Mucosa of rectum (tissue), 2 donors: ENCODE measurements around the gene PLPP6.
"Not testable (repeated sequence)": the region's sequence is repeated elsewhere in the genome, so short reads cannot be mapped to it uniquely, and the experiment has no call there.

Source experiments
- H3K27ac ChIP-seq, 2 donors: one replicate each; pipeline ENCODE4 v1.7.0; 2013; ENCODE audit warnings: inconsistent platforms in 2 of 2, low read depth in 2 of 2, low read length in 2 of 2
- H3K27me3 ChIP-seq, 2 donors: one replicate each; pipeline ENCODE4 v1.7.0; 2013; ENCODE audit warnings: low read length in 2 of 2; ENCODE audit not compliant: control insufficient read depth in 2 of 2, insufficient read depth in 2 of 2
- H3K36me3 ChIP-seq, 2 donors: one replicate each; pipeline ENCODE4 v1.7.0; 2013; ENCODE audit warnings: low read length in 2 of 2; ENCODE audit not compliant: control insufficient read depth in 2 of 2, insufficient read depth in 2 of 2
- H3K4me1 ChIP-seq, 2 donors: one replicate each; pipeline ENCODE4 v1.7.0; 2013; ENCODE audit warnings: low read length in 2 of 2, mild to moderate bottlenecking in 1 of 2; ENCODE audit not compliant: control insufficient read depth in 2 of 2, insufficient read depth in 2 of 2
- H3K4me3 ChIP-seq, 2 donors: one replicate each; pipeline ENCODE4 v1.7.0; 2013; ENCODE audit warnings: low read length in 2 of 2
- H3K9ac ChIP-seq, 2 donors: one replicate each; pipeline ENCODE4 v1.7.0; 2013; ENCODE audit warnings: low read length in 2 of 2, low read depth in 1 of 2, mild to moderate bottlenecking in 1 of 2
- H3K9me3 ChIP-seq, 2 donors: one replicate each; pipeline ENCODE4 v1.7.0; 2013; ENCODE audit warnings: low read length in 2 of 2; ENCODE audit not compliant: control insufficient read depth in 2 of 2
- donor health status: healthy.
- donor health status: Normal muscosa, but diverticular disease.

The PLPP6 gene

GRCh38 chr9:4638968-4639367 is 23.1 kb upstream of the PLPP6 start:
- Histone ChIP-seq H3K9ac (no peak overlapping the region), H3K4me1 (no peaks in the 10 kb centered on the region), H3K9me3 (no peaks in the 10 kb centered on the region), H3K4me3 (no peak overlapping the region), H3K27me3 (no peaks in the 10 kb centered on the region), H3K27ac (no peak overlapping the region), H3K36me3 (no peaks in the 10 kb centered on the region)

GRCh38 chr9:4639420-4639819 is 22.7 kb upstream of the PLPP6 start:
- H3K4me3 ChIP-seq: no peak overlapping the region
- H3K27me3 ChIP-seq: no peaks in the 10 kb centered on the region
- no peak overlapping the region for H3K9ac ChIP-seq
- H3K4me1 ChIP-seq: no peaks in the 10 kb centered on the region
- H3K36me3 ChIP-seq: no peaks in the 10 kb centered on the region
- no peak overlapping the region for H3K27ac ChIP-seq
- no peaks in the 10 kb centered on the region for H3K9me3 ChIP-seq

- H3K4me1 ChIP-seq: no peaks in the 10 kb centered on the region
- no peaks in the 10 kb centered on the region for H3K36me3 ChIP-seq
- H3K4me3 ChIP-seq: no peak overlapping the region
- no peaks in the 10 kb centered on the region for H3K27me3 ChIP-seq
- H3K27ac ChIP-seq: no peak overlapping the region
- H3K9ac ChIP-seq: no peak overlapping the region
- no peaks in the 10 kb centered on the region for H3K9me3 ChIP-seq
Measured at GRCh38 chr9:4640027-4640426, 22.1 kb upstream of the PLPP6 start.

- no peaks in the 10 kb centered on the region for H3K27me3 ChIP-seq
- H3K9ac ChIP-seq: no peak overlapping the region
- no peak overlapping the region for H3K4me3 ChIP-seq
- H3K4me1 ChIP-seq: no peaks in the 10 kb centered on the region
- H3K9me3 ChIP-seq: no peaks in the 10 kb centered on the region
- H3K27ac ChIP-seq: no peak overlapping the region
- H3K36me3 ChIP-seq: no peaks in the 10 kb centered on the region
Measured at GRCh38 chr9:4642351-4642750, 19.7 kb upstream of the PLPP6 start.

- Histone ChIP-seq H3K27me3 (no peaks in the 10 kb centered on the region), H3K9me3 (no peaks in the 10 kb centered on the region), H3K27ac (no peak overlapping the region), H3K36me3 (no peaks in the 10 kb centered on the region), H3K9ac (no peak overlapping the region), H3K4me1 (no peaks in the 10 kb centered on the region), H3K4me3 (no peak overlapping the region)
Measured at GRCh38 chr9:4654084-4654483, 8.0 kb upstream of the PLPP6 start.

GRCh38 chr9:4654538-4654937 is 7.6 kb upstream of the PLPP6 start:
- H3K9ac ChIP-seq: no peak overlapping the region
- no peaks in the 10 kb centered on the region for H3K36me3 ChIP-seq
- H3K4me1 ChIP-seq: no peaks in the 10 kb centered on the region
- no peak overlapping the region for H3K27ac ChIP-seq
- no peaks in the 10 kb centered on the region for H3K9me3 ChIP-seq
- no peak overlapping the region for H3K4me3 ChIP-seq
- H3K27me3 ChIP-seq: no peaks in the 10 kb centered on the region

- not testable (repeated sequence) for H3K27me3 ChIP-seq, H3K4me3 ChIP-seq, H3K9ac ChIP-seq, H3K9me3 ChIP-seq, H3K27ac ChIP-seq, H3K36me3 ChIP-seq, H3K4me1 ChIP-seq
Measured at GRCh38 chr9:4656196-4656595, 5.9 kb upstream of the PLPP6 start.

GRCh38 chr9:4656621-4657020 is 5.5 kb upstream of the PLPP6 start:
- Histone ChIP-seq H3K36me3 (no peaks in the 10 kb centered on the region), H3K4me3 (no peak overlapping the region), H3K4me1 (no peaks in the 10 kb centered on the region), H3K27ac (no peak overlapping the region), H3K9ac (no peak overlapping the region), H3K9me3 (no peaks in the 10 kb centered on the region), H3K27me3 (no peaks in the 10 kb centered on the region)

GRCh38 chr9:4657426-4658159 is 4.5 kb upstream of the PLPP6 start:
- H3K27ac ChIP-seq: no peak overlapping the region

GRCh38 chr9:4660665-4661064 is 1.4 kb upstream of the PLPP6 start:
- not testable (repeated sequence) for H3K4me3 ChIP-seq, H3K27ac ChIP-seq, H3K36me3 ChIP-seq, H3K9ac ChIP-seq, H3K27me3 ChIP-seq, H3K9me3 ChIP-seq
- H3K4me1 ChIP-seq: peaks cover 25 to 28% of the 10 kb centered on the region in 2 donors

More at GRCh38 chr9:4657426-4658159, 4.5 kb upstream of the PLPP6 start:
- Histone ChIP-seq H3K4me3 (no peak overlapping the region), H3K9ac (no peak overlapping the region), H3K27me3 (no peaks in the 10 kb centered on the region), H3K36me3 (no peaks in the 10 kb centered on the region), H3K4me1 (peaks cover 0 to 2% of the 10 kb centered on the region in 2 donors), H3K9me3 (no peaks in the 10 kb centered on the region)
